GM03348 (cell line): ENCODE results near the gene OSBPL2.
A peak's percentile ranks its signal among the peaks of the same experiment; 100 is the strongest.

ENCODE experiments used
- DNase-seq: peaks from one replicate; pipeline ENCODE4 v3.0.0; 2012; ENCODE audit warnings: low spot score

Gene OSBPL2

DNA sequence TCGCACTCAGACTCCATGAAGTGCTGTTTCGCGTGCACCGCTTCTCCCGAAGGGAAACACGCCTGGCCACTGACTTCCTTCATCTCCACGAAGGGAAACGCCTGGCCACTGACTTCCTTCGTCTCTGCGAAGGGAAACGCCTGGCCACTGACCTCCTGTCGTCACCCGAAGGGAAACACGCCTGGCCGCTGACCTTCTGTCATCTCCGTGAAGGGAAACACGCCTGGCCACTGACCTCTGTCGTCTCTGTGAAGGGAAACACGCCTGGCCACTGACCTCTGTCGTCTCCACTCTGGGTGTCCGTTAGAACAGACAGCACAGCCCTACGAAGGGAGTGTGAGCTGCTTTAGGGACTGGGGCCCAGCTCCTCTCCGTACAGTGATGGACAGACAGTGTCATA is 47.4 kb downstream of the OSBPL2 start:
- DNase-seq, result no peak

- DNase-seq, result no peak
Observed at GRCh38 chr20:62286493-62287064, 48.3 kb downstream of the OSBPL2 start.

DNA sequence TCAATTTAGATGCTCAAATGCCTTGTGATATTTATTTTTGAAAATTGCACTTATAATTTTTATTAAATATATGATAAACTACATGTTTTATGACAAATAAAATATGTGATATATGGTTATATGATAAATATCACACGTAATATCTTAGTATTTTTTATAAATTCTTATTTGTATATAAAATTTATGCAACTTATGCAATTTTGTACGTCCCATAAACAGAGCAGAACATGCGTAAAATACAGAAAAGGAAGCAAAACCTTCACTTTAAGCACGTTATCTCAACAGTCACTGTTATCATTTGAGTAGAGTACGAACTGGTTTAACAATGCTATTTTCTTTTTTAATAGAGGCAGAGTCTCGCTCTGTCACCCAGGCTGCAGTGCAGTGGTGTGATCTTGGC is 48.8 kb downstream of the OSBPL2 start:
- DNase-seq, result no peak

DNA sequence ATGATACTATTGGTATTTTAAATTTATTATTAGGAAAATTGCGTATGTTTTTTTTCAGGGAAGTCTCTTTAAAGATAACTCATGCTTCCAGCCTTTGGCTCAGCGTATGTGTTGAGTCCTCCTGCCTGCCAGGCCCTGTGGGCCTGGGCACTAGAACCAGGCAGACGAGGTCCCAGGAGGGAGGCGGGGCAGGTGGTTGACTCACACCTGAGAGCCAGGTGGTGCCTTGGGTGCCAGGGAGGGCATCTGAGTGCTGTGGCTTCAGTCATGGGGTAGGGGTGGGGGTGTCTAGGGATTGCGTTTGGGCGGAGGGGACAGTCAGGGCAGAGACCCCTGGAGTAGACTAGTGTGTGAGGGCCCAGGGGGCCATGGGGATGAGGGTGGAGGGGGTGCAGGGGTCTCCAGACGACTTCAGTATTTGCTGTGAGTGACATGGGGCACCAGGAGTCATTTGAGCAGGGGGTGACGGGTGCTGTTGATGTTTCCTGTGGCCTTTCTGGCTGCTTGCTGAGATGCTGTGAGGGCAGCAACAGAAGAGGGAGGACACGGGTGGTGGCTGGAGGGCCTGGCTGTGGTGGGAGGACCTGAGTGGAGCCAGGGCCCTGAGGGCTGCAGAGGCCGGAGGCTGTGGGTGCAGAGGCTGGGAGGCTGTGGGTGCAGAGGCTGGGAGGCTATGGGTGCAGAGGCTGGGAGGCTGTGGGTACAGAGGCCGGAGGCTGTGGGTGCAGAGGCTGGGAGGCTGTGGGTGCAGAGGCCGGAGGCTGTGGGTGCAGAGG is 49.6 kb downstream of the OSBPL2 start:
- no peak for DNase-seq

DNA sequence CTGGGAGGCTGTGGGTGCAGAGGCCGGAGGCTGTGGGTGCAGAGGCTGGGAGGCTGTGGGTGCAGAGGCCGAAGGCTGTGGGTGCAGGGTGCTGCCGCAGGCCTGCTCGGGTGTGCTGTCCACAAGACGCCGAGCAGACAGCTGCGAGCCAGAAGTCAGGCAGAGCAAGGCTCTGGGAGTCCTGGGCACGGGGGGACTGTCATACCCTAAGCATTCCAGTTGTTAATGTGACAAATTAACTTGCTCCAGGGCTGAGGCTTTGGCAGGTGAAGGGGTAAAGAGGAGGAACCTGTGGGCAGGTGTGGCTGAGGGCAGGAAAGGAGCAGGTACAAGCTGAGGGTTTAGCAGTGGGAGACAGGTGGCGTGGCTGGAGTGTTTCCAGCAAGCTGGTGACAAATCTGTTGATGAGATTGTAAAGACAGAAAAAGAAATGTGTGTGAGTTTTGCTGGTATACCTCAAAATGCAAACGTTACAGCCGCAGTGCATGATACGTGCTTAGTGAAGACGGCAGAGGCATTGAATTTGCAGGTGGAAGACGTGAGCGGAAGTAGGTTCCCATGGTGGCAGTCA is 50.3 kb downstream of the OSBPL2 start:
- DNase-seq, result no peak

- no peak for DNase-seq
Observed at GRCh38 chr20:62289131-62289530, 50.8 kb downstream of the OSBPL2 start.

DNA sequence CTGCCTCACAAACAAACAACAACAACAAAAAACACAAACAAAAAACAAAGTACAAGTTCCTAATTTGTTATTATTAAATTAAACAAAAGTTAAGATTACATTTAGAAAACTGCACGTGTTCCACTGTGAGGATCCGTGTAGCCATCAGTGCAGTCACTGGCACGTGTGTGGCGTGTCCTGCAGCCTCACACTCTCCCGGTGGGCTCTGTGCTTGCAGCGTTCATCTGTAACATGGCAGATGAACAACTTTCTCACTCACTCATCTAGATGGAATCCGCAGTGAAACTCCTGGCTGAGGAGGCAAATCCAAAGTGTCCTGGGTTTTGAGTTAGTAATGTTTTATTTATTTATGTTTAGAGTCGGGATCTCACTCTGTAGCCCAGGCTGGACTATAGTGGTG is 51.6 kb downstream of the OSBPL2 start:
- no peak for DNase-seq

DNA sequence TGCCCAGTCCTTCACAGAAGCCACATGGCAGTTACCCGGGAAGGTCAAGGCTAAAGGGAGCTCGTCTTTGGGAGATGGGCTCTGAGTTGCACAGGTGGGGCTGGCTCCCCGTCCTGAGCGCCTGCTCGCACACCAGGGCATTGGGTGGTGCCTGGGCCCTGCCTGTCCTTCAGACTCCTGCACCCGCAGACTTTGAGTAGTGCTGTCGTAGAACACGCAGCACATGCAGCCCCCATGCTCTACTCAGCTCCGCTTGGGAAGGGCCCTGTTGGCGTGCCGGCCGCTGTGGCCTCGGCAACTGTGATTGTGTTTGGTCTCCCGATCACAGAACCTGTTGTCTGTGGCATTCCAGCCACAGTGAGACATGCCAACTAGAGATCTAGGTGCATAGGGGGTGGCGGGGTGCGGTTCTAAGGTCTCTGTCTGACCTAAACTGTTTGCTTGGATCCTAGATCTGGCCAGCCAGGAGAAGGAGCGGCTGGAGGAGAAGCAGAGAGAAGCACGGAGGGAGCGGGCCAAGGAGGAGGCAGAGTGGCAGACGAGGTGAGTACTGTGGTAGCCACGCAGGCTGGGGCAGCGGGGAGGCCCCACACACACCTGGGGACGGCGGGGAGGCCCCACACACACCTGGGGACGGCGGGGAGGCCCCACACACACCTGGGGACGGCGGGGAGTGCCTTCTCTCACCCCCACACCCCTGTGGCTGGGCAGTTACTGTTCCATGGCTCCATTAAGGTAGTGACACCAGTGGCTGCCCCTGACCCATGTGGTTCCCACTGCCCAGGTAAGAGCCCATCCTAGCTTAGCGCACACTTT is 53.1 kb downstream of the OSBPL2 start:
- no peak for DNase-seq

- no peak for DNase-seq
Observed at GRCh38 chr20:62292108-62292507, 53.8 kb downstream of the OSBPL2 start.

- DNase-seq, result no peak
Observed at GRCh38 chr20:62293111-62293784, 54.9 kb downstream of the OSBPL2 start.

DNA sequence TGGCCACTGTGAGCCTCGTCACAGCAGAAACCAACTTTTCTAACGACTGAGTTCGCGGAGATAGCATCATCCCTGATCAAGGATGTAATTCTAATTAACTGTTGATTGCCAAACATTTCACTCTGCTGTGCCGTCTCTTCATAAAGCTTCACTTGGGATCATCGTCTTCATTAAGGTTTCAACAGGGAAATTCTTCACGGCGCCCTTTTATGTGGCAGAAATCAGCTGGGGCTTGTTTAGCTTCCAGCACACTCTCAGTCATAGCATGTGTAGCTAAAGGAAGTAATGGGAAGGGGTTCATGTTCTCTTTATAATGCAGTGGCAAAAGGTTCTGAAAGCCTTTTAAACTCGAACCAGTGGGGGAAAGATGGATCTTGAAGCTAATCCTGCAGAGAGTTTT is 55.6 kb downstream of the OSBPL2 start:
- no peak for DNase-seq

- no peak for DNase-seq
Observed at GRCh38 chr20:62294516-62294915, 56.2 kb downstream of the OSBPL2 start.

- DNase-seq, result no peak
Observed at GRCh38 chr20:62296724-62297448, 58.6 kb downstream of the OSBPL2 start.

GRCh38 chr20:62297449-62298227 is 59.3 kb downstream of the OSBPL2 start:
- no peak for DNase-seq

DNA sequence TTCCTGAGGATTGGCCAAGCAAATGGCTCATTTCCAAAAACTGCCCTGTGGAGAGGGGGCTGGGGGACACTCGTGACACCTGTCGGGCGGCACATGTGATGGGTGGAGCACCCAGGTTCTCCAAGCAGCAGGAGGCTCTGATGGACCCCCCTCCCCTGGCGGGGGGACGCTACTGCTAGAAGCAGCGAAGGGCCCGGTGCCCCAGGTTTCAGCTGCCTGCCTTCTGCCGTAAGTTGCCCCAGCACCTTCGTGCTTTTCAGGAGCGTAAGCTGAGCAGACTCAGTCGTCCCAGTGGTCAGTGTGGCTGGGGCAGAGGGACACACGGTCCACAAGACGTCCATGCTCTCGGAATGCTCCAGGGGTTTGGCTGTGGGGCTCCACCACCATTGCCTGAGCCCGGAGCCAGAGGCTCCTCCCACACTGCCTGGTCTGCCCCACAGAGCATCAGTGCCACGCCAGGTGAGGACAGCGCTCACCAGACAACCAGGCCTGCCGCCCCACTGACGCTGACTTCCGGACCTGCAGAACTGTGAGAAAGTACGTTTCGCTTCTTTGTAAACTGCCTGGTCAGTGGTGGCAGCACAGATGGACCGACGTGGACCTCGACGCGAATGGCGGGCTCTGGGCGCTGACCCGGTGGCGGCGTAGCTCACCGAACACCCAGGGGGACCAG is 60.4 kb downstream of the OSBPL2 start:
- DNase-seq, result no peak

- no peak for DNase-seq
Observed at GRCh38 chr20:62299666-62300236, 61.4 kb downstream of the OSBPL2 start.

- DNase-seq, result no peak
Observed at GRCh38 chr20:62300319-62300718, 62.0 kb downstream of the OSBPL2 start.

GRCh38 chr20:62301111-62301668 is 62.9 kb downstream of the OSBPL2 start:
- DNase-seq, result no peak

GRCh38 chr20:62301773-62302340 is 63.5 kb downstream of the OSBPL2 start:
- peak; percentile 93 for DNase-seq
